ENCODE data around the gene RBMS1. TPM values are rescaled to one million over a fixed set of nuclear protein-coding genes. Genes with fewer than 3 reads are reported as not detected.

RBMS1 gene
- total RNA-seq, 1 donor from 2014 or later, result 92.6 TPM

DNA sequence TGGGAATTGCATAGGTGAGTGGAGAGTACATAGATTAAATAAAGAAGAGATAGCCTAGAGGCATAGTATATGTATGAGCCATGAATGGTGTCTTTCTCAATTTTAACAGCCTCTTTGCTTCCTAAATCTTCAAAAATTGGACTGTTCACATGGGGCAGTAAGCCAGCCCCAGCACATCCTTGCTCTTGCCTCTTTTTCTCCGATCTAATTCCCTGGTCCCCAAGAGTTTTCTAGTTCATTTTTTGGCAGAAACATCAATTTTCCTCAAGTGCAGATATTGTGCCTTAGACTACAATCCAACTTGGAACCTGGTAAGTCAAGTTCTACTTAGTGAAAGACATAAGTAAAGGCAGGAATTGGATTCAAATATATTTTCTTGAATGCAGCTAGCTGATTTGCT, 243.7 kb downstream of the RBMS1 start:
- DNase-seq, result no peak

- peak; percentile 48 for DNase-seq
Observed at GRCh38 chr2:160247296-160248035, 246.1 kb downstream of the RBMS1 start.

DNA sequence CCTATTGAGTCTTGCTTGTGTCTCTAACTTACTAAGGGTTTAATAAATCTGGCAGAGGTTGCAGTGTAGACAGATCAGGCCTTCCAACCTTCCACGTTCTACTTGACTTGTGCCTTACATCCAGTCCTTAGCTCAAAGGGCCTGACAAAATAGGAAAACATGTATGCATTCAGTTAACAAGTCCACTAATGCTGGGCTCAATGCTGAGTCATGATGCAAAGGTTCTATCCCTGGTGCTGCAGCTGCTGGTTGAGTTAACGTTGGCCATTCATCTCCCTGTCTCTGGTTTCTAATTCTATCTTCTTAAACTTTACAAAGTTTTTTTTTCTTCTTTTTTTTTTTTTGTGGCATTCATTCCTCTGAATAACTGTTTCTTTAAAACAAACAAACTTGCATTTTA, 247.3 kb downstream of the RBMS1 start:
- peak; percentile 22 for DNase-seq

GRCh38 chr2:160245614-160246155, 247.9 kb downstream of the RBMS1 start:
- no peak for DNase-seq

GRCh38 chr2:160242893-160243564, 250.6 kb downstream of the RBMS1 start:
- DNase-seq, result peak; percentile 46

DNA sequence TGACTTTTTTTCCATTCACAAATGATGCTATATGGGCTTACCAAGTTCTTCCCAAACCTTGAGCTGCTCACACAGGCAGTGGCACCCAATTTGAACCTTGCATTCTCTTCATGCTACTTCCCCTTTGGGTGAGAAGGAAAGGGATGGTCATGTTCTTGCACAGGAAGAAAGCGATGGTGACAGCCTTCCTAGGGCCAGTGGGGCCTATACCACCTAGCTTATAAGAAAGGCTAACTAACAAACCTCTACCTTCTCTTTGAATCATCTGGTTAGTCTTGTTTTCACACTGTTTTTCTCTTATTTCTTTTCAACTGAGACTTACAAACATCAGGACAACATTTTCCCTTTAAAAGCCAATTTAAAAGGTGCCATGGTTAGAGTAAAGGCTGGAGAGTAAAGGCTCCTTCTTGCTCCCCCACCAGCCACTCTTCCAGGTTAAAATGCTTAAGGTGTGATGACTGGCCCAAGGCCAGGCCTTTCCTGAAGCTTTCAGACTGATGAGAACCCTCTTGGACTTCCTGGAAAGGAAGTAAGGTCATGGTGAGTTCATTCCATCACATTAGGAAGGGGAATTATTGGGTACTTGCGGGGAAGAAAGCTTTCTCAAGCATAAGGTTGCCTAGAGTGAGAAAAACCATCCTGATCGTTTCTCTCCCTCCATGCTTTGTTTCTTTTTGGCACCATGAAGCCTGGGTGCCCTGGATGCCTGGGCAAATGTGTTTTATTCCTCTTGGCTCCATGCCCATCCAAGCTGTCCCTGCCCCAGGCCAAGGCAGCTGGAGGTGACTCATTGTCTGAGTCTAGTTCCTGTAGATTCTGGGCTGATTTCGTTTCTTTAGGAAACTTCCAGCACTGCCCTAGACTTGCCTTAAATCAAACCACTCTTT, 252.1 kb downstream of the RBMS1 start:
- peak; percentile 69 for DNase-seq

DNA sequence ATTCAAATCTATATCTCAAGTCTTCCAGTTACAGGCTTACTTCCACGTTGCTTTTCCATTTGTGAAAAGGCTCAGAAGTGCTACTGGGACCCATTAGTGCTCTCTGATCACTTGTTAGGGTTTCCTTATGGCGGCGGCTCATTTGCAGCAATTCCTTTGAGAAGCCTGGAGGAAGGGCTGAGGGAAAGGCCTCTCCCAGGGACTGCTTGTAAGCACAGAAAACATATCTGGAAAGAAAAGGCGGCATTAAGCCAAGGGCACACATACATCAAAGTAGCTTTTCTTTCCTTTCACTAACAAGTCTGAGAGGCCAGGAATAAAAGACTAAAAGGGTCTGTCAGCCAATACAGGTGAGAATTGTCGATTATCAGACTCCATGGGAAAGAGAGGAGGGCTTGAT, 254.2 kb downstream of the RBMS1 start:
- no peak for DNase-seq

- DNase-seq, result no peak
Observed at GRCh38 chr2:160238392-160238791, 255.2 kb downstream of the RBMS1 start.

- no peak for DNase-seq
Observed at GRCh38 chr2:160232905-160233475, 260.6 kb downstream of the RBMS1 start.

DNA sequence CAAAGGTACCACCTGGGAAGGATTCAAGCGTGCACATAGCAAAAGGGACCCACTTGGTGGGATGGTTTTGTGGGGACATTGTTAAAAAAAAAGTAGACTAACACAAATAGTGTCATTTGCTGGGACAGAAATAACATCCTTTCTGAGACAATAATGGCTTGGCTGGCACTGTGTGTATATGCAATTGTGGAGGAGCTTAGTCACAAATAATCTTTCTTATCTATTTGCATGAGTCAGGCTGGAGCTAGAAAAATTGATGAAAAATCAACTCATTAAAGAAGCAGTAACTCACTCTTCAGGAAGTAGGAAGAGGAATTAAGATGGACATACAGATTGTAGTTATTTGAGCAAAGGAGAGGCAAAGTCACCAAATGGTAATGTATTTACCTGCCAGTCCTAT, 264.0 kb downstream of the RBMS1 start:
- DNase-seq, result no peak

GRCh38 chr2:160228141-160228917, 265.3 kb downstream of the RBMS1 start:
- DNase-seq, result peak; percentile 25

GRCh38 chr2:160227293-160227915, 266.2 kb downstream of the RBMS1 start:
- no peak for DNase-seq

GRCh38 chr2:160226367-160226766, 267.2 kb downstream of the RBMS1 start:
- DNase-seq, result no peak

GRCh38 chr2:160225722-160226121, 267.9 kb downstream of the RBMS1 start:
- DNase-seq, result no peak

- DNase-seq, result no peak
Observed at GRCh38 chr2:160224507-160224906, 269.1 kb downstream of the RBMS1 start.

GRCh38 chr2:160224060-160224459, 269.5 kb downstream of the RBMS1 start:
- no peak for DNase-seq

DNA sequence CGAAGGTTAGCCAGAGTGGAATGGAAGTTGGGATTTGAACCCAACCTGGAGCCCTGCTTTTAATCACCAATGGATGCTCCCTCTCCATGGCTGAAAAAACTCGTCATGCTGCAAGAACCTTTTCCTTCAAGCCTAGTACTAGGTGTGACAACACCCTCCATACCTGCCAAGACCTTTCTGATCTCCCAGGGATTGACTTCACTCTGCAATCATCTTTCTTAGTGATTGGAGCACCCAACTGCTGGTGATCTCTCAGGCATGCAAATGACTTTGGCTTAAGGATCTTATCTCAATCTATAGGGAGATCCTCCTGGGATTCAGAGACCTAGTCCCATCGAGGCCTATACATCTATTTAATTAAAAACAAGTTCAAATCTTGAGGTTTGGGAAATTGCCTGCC, 270.0 kb downstream of the RBMS1 start:
- DNase-seq, result no peak

DNA sequence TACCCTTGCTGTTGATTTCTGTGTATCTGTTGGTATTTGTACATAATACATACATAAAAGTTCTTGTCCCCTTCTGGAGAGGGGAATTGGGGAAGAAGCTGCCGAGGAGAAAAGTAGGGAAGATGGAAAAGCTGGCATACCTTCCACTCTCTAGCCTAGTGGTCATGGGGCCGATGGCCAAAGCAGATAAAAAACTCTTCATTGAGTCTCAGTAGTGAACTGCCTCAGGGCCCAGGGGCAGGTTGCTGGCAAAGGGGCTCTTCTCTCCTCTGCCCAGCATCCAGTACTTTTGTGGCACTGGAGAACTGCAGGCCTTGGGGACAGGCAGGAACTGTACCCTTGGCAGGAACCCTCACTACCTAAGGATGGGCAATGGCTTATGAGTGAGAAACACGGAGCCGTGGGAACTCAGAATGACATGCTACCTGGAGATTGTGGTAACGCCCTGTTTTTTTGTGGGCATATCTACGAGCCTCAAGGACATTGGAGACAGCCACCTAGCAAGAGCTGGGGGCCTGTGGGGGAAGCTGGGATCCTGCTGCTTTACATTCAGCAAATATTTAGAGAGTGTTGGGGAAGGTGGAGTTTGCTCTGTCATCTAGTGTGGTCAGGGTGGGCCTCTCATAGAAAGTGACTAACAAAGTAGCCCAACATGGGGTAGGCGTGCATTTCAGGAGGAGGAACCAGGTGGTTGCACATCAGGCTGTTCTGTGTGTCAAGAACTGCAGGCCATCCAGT, 270.9 kb downstream of the RBMS1 start:
- DNase-seq, result no peak
